Parathyroid adenoma (tissue), 2 donors: Measurements from ENCODE around the gene URM1.

ENCODE experiments used
- H2AFZ ChIP-seq: fragments of 300-600 bp; sonication (generic); one replicate; pipeline ENCODE4 v1.7.0; 2017; ENCODE audit warnings: antibody characterized with exemption, mild to moderate bottlenecking
- H3K27ac ChIP-seq: fragments of 300-600 bp; sonication (generic); one replicate; pipeline ENCODE4 v1.7.0; 2017
- H3K27me3 ChIP-seq: fragments of 300-600 bp; sonication (generic); one replicate; pipeline ENCODE4 v1.7.0; 2017; ENCODE audit warnings: low read length; ENCODE audit not compliant: control insufficient read depth, insufficient read depth
- H3K36me3 ChIP-seq: fragments of 300-600 bp; sonication (generic); one replicate; pipeline ENCODE4 v1.7.0; 2017; ENCODE audit warnings: low read length; ENCODE audit not compliant: control insufficient read depth, insufficient read depth
- H3K4me1 ChIP-seq: fragments of 300-600 bp; sonication (generic); one replicate; pipeline ENCODE4 v1.7.0; 2017; ENCODE audit warnings: control low read depth
- H3K4me2 ChIP-seq: fragments of 300-600 bp; sonication (generic); one replicate; pipeline ENCODE4 v1.7.0; 2017; ENCODE audit warnings: low read length
- H3K4me3 ChIP-seq: fragments of 300-600 bp; sonication (generic); one replicate; pipeline ENCODE4 v1.7.0; 2017; ENCODE audit warnings: low read depth, low read length
- H3K79me2 ChIP-seq: fragments of 300-600 bp; sonication (generic); one replicate; pipeline ENCODE4 v1.7.0; 2017; ENCODE audit warnings: control low read depth
- H3K9ac ChIP-seq: fragments of 300-600 bp; sonication (generic); one replicate; pipeline ENCODE4 v1.7.0; 2017; ENCODE audit warnings: mild to moderate bottlenecking
- H3K9me3 ChIP-seq: fragments of 300-600 bp; sonication (generic); one replicate; pipeline ENCODE4 v1.7.0; 2017; ENCODE audit warnings: low read length; ENCODE audit not compliant: control insufficient read depth
- TF ChIP-seq, protein P1 (sequence below): fragments of 300-600 bp; sonication (generic); IDR thresholded peaks from one replicate; pipeline ENCODE4 v1.7.0; 2017; ENCODE audit warnings: antibody characterized with exemption, mild to moderate bottlenecking
- donor health status: primary hyperparathyroidism.

The URM1 gene

DNA sequence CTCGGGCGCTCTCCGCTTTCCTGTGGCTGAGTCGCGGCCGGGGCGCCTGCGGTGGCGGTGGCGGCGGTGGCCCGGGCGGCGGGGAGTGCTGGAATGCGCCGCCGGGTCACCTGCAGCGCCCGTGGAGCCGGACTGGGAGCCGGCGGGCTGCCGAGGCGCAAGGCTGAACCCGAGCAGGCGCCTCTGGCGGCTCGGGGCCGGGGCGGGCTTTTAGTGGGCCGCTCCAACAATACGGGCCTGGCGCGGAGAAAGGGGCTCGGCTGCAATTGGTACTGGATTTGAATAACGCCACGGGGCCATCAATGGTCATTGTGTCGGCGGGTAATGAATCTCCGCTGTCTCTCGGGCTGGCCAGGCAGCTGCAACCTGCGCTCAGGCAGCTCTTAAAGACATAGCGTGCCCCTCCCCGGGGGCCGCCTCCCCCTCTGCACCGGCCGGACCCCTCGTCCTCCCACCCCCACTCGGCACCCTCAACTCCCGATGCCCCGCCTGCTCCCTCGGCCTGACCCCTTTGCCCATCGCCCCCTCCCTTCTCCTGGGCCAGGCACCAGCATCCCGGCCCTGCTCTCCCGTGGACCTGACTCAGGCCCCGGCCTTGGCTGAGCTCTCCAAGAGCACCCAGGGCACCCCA lies 22.1 kb downstream of the URM1 start:
- H3K27me3 ChIP-seq, result no peaks in the 10 kb centered on the region
- no peaks in the 10 kb centered on the region for H3K79me2 ChIP-seq
- no peaks in the 10 kb centered on the region for H3K4me1 ChIP-seq
- H3K4me3 ChIP-seq, result no peak overlapping the region
- no peak overlapping the region for H3K4me2 ChIP-seq
- no peak overlapping the region for H2AFZ ChIP-seq
- H3K9me3 ChIP-seq, result no peaks in the 10 kb centered on the region
- H3K27ac ChIP-seq, result no peak overlapping the region
- no peaks in the 10 kb centered on the region for H3K36me3 ChIP-seq
- no peak overlapping the region for H3K9ac ChIP-seq
- TF ChIP-seq, protein P1, sequence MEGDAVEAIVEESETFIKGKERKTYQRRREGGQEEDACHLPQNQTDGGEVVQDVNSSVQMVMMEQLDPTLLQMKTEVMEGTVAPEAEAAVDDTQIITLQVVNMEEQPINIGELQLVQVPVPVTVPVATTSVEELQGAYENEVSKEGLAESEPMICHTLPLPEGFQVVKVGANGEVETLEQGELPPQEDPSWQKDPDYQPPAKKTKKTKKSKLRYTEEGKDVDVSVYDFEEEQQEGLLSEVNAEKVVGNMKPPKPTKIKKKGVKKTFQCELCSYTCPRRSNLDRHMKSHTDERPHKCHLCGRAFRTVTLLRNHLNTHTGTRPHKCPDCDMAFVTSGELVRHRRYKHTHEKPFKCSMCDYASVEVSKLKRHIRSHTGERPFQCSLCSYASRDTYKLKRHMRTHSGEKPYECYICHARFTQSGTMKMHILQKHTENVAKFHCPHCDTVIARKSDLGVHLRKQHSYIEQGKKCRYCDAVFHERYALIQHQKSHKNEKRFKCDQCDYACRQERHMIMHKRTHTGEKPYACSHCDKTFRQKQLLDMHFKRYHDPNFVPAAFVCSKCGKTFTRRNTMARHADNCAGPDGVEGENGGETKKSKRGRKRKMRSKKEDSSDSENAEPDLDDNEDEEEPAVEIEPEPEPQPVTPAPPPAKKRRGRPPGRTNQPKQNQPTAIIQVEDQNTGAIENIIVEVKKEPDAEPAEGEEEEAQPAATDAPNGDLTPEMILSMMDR, result no peak

DNA sequence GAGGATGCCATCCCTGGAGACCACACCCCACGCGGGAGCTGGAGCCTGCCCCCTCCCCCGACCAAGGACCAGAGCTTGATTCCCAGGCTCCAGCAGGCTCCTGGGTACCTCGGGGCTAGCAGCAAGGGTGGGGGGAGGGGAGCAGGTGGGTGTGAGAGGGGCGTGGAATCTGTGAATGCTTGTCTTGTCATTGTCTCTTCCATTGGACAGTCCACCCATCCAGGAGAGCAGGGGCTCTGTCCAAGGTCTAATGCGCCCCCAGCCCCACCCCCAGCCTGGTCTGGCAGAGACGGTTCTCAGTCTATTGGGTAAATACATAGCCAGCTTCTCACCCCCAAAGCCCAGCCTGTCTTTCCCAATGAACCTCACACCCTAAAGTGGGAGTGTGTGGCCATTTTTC lies 22.8 kb downstream of the URM1 start:
- TF ChIP-seq, protein P1, result no peak
- no peak overlapping the region for H3K4me3 ChIP-seq
- no peak overlapping the region for H3K4me2 ChIP-seq
- no peaks in the 10 kb centered on the region for H3K79me2 ChIP-seq
- no peak overlapping the region for H2AFZ ChIP-seq
- H3K9ac ChIP-seq, result no peak overlapping the region
- no peaks in the 10 kb centered on the region for H3K9me3 ChIP-seq
- no peaks in the 10 kb centered on the region for H3K36me3 ChIP-seq
- no peaks in the 10 kb centered on the region for H3K27me3 ChIP-seq
- no peak overlapping the region for H3K27ac ChIP-seq
- H3K4me1 ChIP-seq, result no peaks in the 10 kb centered on the region

DNA sequence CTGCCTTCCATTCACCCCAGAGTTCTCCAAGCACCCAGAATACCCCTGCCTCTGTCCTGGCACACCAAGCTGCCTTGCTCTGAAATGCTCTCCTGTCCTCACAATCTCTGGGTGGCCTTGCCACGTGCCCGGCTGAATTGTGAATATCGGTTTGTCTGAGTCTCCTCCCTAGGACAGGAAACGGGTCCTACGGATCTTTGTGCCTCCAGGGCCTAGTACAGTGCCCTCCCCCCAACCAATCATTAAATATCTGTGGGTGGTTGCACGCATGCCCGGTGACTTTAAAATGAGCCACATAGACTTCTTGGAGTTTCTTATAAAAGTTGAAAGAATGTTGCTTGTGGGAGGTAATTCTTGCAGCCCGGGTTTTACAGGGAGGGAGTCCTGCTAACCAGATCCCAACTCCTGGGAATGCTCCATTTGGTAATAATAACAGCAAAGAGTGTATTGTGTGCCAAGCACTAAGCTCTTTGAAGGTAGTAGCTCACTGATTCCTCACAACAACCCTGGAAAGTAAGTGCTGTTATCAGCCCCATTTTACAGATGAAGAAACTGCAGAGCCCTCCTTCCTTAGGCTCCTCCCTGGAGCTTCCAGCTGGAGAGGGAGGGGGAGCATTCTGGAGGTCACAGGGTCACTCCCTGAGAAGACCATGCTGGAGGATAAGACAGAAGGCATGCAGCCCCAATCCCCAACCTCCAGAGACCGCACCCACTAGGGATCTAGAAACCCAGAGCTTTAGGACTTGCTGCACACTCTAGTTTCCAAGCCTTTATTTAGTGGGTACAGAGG lies 23.4 kb downstream of the URM1 start:
- Histone ChIP-seq H3K9me3 (no peaks in the 10 kb centered on the region), H3K4me3 (no peak overlapping the region), H3K9ac (no peak overlapping the region), H3K4me2 (no peak overlapping the region), H3K36me3 (no peaks in the 10 kb centered on the region), H3K4me1 (no peaks in the 10 kb centered on the region), H3K27ac (no peak overlapping the region), H3K79me2 (no peaks in the 10 kb centered on the region), H2AFZ (no peak overlapping the region), H3K27me3 (no peaks in the 10 kb centered on the region)
- TF ChIP-seq, protein P1, result no peak

DNA sequence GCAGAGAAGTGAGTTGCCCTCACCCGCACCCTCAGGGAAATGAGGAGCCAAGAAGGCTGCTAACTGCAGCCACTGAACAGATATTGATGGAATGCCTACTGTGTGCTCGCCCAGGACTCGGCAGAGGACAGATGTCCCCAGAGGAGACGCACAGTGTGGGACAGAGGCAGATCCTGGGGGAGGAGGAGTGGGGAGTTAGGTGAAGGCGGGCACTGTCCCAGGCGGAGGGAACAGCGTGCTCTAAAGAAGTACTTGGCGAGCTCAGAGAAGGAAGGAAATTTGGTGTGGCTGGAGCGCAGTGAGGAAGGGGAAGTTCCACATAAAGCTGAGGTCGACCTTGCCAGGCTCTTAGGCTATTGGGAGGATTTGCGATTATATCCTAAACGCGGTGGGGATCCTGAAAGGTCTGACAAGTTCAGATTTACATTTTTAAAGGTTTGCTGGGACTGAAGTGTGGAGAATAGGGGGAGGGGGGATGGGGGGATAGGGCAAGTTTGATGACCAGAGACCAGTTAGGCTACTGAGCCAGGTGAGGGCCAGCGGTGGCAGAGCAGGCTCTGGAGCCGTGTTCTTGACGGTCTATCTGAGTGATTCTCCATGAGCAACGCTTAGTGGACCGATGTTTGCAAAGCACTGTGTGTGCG lies 25.9 kb downstream of the URM1 start:
- TF ChIP-seq, protein P1, result no peak
- Histone ChIP-seq H3K27me3 (no peaks in the 10 kb centered on the region), H3K9ac (no peak overlapping the region), H3K4me3 (no peak overlapping the region), H3K36me3 (no peaks in the 10 kb centered on the region), H3K27ac (no peak overlapping the region), H3K4me2 (peak overlapping the region; percentile 4), H2AFZ (peak overlapping the region; percentile 7), H3K79me2 (no peaks in the 10 kb centered on the region), H3K4me1 (no peaks in the 10 kb centered on the region), H3K9me3 (no peaks in the 10 kb centered on the region)
